Testis (tissue), 2 donors: Measurements from ENCODE around the gene NKX2-3.

Experiments
- POLR2A ChIP-seq: fragments of 450-650 bp; IDR thresholded peaks from one replicate; pipeline ENCODE4 v1.6.1; 2017; ENCODE audit warnings: antibody characterized with exemption, mild to moderate bottlenecking, moderate library complexity
- TF ChIP-seq, protein P1 (sequence below), 3 experiments: fragments of 450-650 bp in 2 of 3; fragments of 200-600 bp in 1 of 3; sonication (generic) in 1 of 3; IDR thresholded peaks; one replicate each; pipeline ENCODE4 v1.5.1; 2016 to 2019; ENCODE audit warnings: antibody characterized with exemption in 3 of 3, mild to moderate bottlenecking in 2 of 3, moderate library complexity in 1 of 3

DNA sequence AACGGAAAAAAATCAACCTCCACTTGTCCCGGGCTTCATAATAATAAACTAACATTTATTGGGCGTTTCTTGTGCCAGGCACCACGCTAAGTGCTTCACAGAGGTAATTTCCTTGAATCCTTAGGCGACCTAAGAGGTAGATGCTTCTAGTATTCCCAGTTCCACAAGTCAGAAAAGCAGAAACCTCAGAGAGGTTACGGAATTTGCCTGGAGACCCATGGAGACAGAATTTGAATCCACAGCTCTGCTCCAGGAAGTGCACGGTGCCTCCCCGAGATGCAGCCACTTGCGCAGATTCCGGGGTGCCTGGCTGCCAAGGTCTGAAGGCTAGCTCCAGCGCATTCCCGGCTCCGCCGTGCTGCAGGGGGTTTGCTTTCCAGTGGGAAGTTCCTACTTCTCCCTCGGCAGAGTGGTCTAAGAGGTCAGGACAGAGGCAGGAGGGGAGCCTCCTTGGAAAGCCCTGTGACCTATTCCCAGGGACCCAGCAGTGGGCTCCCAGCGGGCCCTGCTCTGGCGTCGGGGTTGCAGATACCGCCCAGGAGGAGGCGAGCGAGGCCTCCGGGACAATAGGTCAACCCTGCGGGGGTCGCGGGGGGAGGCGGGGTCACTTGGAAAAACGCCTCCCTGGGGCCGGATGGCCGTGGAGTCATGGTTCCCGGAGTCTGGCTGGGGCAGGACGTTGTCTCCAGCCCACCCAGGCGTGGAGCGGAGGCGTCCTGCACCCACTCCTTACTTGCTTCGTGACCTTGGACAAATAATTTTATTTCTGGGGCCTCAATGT, 10.1 kb upstream of the NKX2-3 start:
- TF ChIP-seq POLR2A = no peak
- TF ChIP-seq, protein P1, sequence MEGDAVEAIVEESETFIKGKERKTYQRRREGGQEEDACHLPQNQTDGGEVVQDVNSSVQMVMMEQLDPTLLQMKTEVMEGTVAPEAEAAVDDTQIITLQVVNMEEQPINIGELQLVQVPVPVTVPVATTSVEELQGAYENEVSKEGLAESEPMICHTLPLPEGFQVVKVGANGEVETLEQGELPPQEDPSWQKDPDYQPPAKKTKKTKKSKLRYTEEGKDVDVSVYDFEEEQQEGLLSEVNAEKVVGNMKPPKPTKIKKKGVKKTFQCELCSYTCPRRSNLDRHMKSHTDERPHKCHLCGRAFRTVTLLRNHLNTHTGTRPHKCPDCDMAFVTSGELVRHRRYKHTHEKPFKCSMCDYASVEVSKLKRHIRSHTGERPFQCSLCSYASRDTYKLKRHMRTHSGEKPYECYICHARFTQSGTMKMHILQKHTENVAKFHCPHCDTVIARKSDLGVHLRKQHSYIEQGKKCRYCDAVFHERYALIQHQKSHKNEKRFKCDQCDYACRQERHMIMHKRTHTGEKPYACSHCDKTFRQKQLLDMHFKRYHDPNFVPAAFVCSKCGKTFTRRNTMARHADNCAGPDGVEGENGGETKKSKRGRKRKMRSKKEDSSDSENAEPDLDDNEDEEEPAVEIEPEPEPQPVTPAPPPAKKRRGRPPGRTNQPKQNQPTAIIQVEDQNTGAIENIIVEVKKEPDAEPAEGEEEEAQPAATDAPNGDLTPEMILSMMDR (IDR thresholded peaks at IDR 0.05) = no peak
